HG03159 (cell line): ENCODE measurements around the gene CCNJL.
"Not testable (repeated sequence)": the region's sequence is repeated elsewhere in the genome, so short reads cannot be mapped to it uniquely, and the experiment has no call there.

Source experiments
- ATAC-seq: cut with Tn5 transposase; IDR thresholded peaks from one replicate; pipeline ENCODE4 v1.9.1; 2021; ENCODE audit warnings: mild to moderate bottlenecking, moderate library complexity; ENCODE audit not compliant: unreplicated experiment

CCNJL gene

GRCh38 chr5:160334716-160335115 is 22.4 kb upstream of the CCNJL start:
- ATAC-seq, result not testable (repeated sequence)

- ATAC-seq, result no peak
These were observed 21.4 kb upstream of the CCNJL start for GRCh38 chr5:160333721-160334120.

GRCh38 chr5:160330212-160330611 is 17.8 kb upstream of the CCNJL start:
- ATAC-seq, result no peak

- ATAC-seq, result no peak
These were observed 15.5 kb upstream of the CCNJL start for GRCh38 chr5:160327818-160328217.

- ATAC-seq, result no peak
These were observed 14.6 kb upstream of the CCNJL start for GRCh38 chr5:160326981-160327380.

GRCh38 chr5:160325716-160326115 is 13.4 kb upstream of the CCNJL start:
- ATAC-seq, result no peak

GRCh38 chr5:160324886-160325285 is 12.5 kb upstream of the CCNJL start:
- no peak for ATAC-seq

GRCh38 chr5:160318409-160318808 is 6.0 kb upstream of the CCNJL start:
- no peak for ATAC-seq

GRCh38 chr5:160317434-160317833 is 5.1 kb upstream of the CCNJL start:
- ATAC-seq, result no peak

- no peak for ATAC-seq
These were observed 3.6 kb upstream of the CCNJL start for GRCh38 chr5:160315968-160316367.

- no peak for ATAC-seq
These were observed 780 bp upstream of the CCNJL start for GRCh38 chr5:160312960-160313727.

GRCh38 chr5:160311491-160312133 is 752 bp downstream of the CCNJL start:
- no peak for ATAC-seq

- ATAC-seq, result no peak
These were observed 1.6 kb downstream of the CCNJL start for GRCh38 chr5:160310552-160311295.

- no peak for ATAC-seq
These were observed 2.2 kb downstream of the CCNJL start for GRCh38 chr5:160310140-160310539.

- no peak for ATAC-seq
These were observed 5.7 kb downstream of the CCNJL start for GRCh38 chr5:160306696-160307095.

GRCh38 chr5:160305319-160305718 is 7.0 kb downstream of the CCNJL start:
- ATAC-seq, result no peak

GRCh38 chr5:160303690-160304089 is 8.7 kb downstream of the CCNJL start:
- no peak for ATAC-seq

GRCh38 chr5:160298189-160298588 is 14.2 kb downstream of the CCNJL start:
- ATAC-seq, result no peak

- ATAC-seq, result no peak
These were observed 14.6 kb downstream of the CCNJL start for GRCh38 chr5:160297776-160298175.

GRCh38 chr5:160297004-160297403 is 15.4 kb downstream of the CCNJL start:
- ATAC-seq, result no peak

GRCh38 chr5:160296496-160296895 is 15.9 kb downstream of the CCNJL start:
- ATAC-seq, result no peak
